B cell (primary cell): ENCODE data around the gene HIPK2. TPM values are rescaled to one million over a fixed set of nuclear protein-coding genes. Genes with fewer than 3 reads are reported as not detected.

Source experiments
- ATAC-seq: fragments of 200-7000 bp; cut with Tn5 transposase; one replicate; pipeline ENCODE4 v1.10.0; 2021; ENCODE audit warnings: low read depth, mild to moderate bottlenecking, moderate number of reproducible peaks, moderate library complexity
- CTCF ChIA-PET: fragments of 350-600 bp; sonication (Branson Sonifier 250); formaldehyde crosslinking; loops from one replicate; lab custom pipeline; 2021; ENCODE audit warnings: antibody characterized with exemption, inconsistent platforms; lab: Charles Lee
- POLR2A ChIA-PET: fragments of 350-600 bp; sonication (Branson Sonifier 250); formaldehyde crosslinking; loops from one replicate; lab custom pipeline; 2021; ENCODE audit warnings: antibody characterized with exemption; lab: Charles Lee
- DNase-seq: peaks from one replicate; pipeline ENCODE4 v3.0.0; 2013
- H2AFZ ChIP-seq: 2 replicates; pipeline ENCODE4 v1.6.1; 2012; ENCODE audit warnings: mild to moderate bottlenecking, low read depth, low read length; ENCODE audit not compliant: insufficient read depth, poor library complexity, severe bottlenecking
- H3K27ac ChIP-seq, 2 donors: 1 replicate in 1 of 2; 2 replicates in 1 of 2; pipeline ENCODE4 v1.5.1; 2012 to 2013; ENCODE audit warnings: low read length in 2 of 2, mild to moderate bottlenecking in 2 of 2, moderate library complexity in 1 of 2
- H3K27me3 ChIP-seq, 4 experiments: fragments of 200-600 bp in 1 of 4; sonication (generic) in 1 of 4; replicated peaks in 1 of 4; 1 replicate in 2 of 4; 2 replicates in 2 of 4; pipeline versions ENCODE4 v1.6.1 to v1.7.0; 2013 to 2016; ENCODE audit warnings: low read length in 3 of 4, mild to moderate bottlenecking in 2 of 4, mixed read lengths in 1 of 4, moderate library complexity in 1 of 4; ENCODE audit not compliant: insufficient read depth in 4 of 4, control insufficient read depth in 3 of 4; ENCODE audit errors: control extremely low read depth in 1 of 4
- H3K36me3 ChIP-seq, 2 experiments: replicated peaks in 1 of 2; 1 replicate in 1 of 2; 2 replicates in 1 of 2; pipeline versions ENCODE4 v1.6.1 to v1.7.1; 2013; ENCODE audit warnings: low read length in 1 of 2; ENCODE audit not compliant: insufficient read depth in 2 of 2, control insufficient read depth in 1 of 2; ENCODE audit errors: control extremely low read depth in 1 of 2, extremely low read depth in 1 of 2
- H3K4me1 ChIP-seq, 2 donors: fragments of 200-600 bp in 1 of 2; sonication (generic) in 1 of 2; 1 replicate in 1 of 2; 2 replicates in 1 of 2; pipeline versions ENCODE4 v1.5.1 to v1.6.1; 2013 to 2017; ENCODE audit warnings: low read length in 2 of 2; ENCODE audit not compliant: control insufficient read depth in 2 of 2, insufficient read depth in 2 of 2
- H3K4me2 ChIP-seq: replicated peaks from 2 replicates; pipeline ENCODE3; 2012; ENCODE audit warnings: mild to moderate bottlenecking, low read depth, low read length; ENCODE audit not compliant: poor library complexity, severe bottlenecking
- H3K4me3 ChIP-seq, 5 experiments: fragments of 200-600 bp in 1 of 5; sonication (generic) in 1 of 5; 1 replicate in 3 of 5; 2 replicates in 2 of 5; pipeline versions ENCODE4 v1.5.1 to v1.7.0; 2011 to 2016; ENCODE audit warnings: low read length in 4 of 5, mild to moderate bottlenecking in 4 of 5, low read depth in 2 of 5, control low read depth in 1 of 5, moderate library complexity in 1 of 5; ENCODE audit not compliant: insufficient read depth in 1 of 5; ENCODE audit errors: control extremely low read depth in 1 of 5, extremely low read depth in 1 of 5
- H3K79me2 ChIP-seq: fragments of 200-600 bp; sonication (generic); one replicate; pipeline ENCODE4 v1.6.0; 2016; ENCODE audit warnings: low read length; ENCODE audit not compliant: control insufficient read depth, insufficient read depth
- H3K9ac ChIP-seq: fragments of 200-600 bp; sonication (generic); 2 replicates; pipeline ENCODE4 v1.6.1; 2017; ENCODE audit warnings: mild to moderate bottlenecking, low read length, moderate library complexity
- H3K9me3 ChIP-seq, 3 donors: one replicate each; pipeline versions ENCODE4 v1.6.1 to v1.7.1; 2013; ENCODE audit warnings: low read length in 2 of 3; ENCODE audit not compliant: control insufficient read depth in 2 of 3, insufficient read depth in 1 of 3; ENCODE audit errors: control extremely low read depth in 1 of 3
- H4K20me1 ChIP-seq: 2 replicates; pipeline ENCODE4 v1.6.0; 2012; ENCODE audit warnings: mild to moderate bottlenecking, low read length; ENCODE audit not compliant: insufficient read depth, control insufficient read depth, poor library complexity, severe bottlenecking
- H3K27ac Mint-ChIP-seq: one replicate; pipeline ENCODE4 v1.8.0; 2021; ENCODE audit warnings: mixed read lengths
- H3K27me3 Mint-ChIP-seq: one replicate; pipeline ENCODE4 v1.8.0; 2021; ENCODE audit warnings: mixed read lengths
- H3K4me1 Mint-ChIP-seq: one replicate; pipeline ENCODE4 v1.8.0; 2021; ENCODE audit warnings: mixed read lengths
- H3K4me3 Mint-ChIP-seq: one replicate; pipeline ENCODE4 v1.8.0; 2021; ENCODE audit warnings: mixed read lengths
- H3K9me3 Mint-ChIP-seq: one replicate; pipeline ENCODE4 v1.8.0; 2022; ENCODE audit warnings: mixed read lengths; ENCODE audit not compliant: insufficient read depth
- CTCF ChIP-seq: fragments of 200-600 bp; IDR thresholded peaks from one replicate; pipeline ENCODE4 v1.8.0; 2022; ENCODE audit warnings: antibody characterized with exemption, mild to moderate bottlenecking
- EZH2 ChIP-seq: IDR thresholded peaks from 2 replicates; pipeline ENCODE4 v1.6.1; 2012; ENCODE audit warnings: borderline replicate concordance, low read depth, mild to moderate bottlenecking, moderate library complexity, low read length; ENCODE audit not compliant: insufficient read depth, poor library complexity, severe bottlenecking
- WGBS: methylation state at CpG from one replicate; pipeline ENCODE4 v1.1.5; 2013; ENCODE audit warnings: missing lambda C conversion rate; ENCODE audit not compliant: insufficient coverage; 5-methylcytosine and 5-hydroxymethylcytosine counted together
- intact Hi-C: fragments of 100-400 bp; cut with micrococcal nuclease; formaldehyde crosslinking; loops from one replicate; pipeline ENCODE4 v1.10.0; 2022
- polyA plus RNA-seq: library from polyadenylated mRNA; depleted of rRNA; stranded (reverse); fragments of >200 nt; gene quantifications from 2 replicates; pipeline ENCODE4 v1.2.3, GENCODE V29; 2012
- total RNA-seq, 2 donors: library from RNA; stranded (reverse); fragments of 120-200 nt in 1 of 2; gene quantifications; 1 replicate in 1 of 2; 2 replicates in 1 of 2; pipeline versions ENCODE4 v1.2.3 to v1.2.4, GENCODE V29; 2013 to 2022

Gene HIPK2
- total and polyA plus RNA-seq, 2 donors (not counting 1 experiment from before 2014, with no cell fraction given), result 6.8 to 58.2 TPM

DNA sequence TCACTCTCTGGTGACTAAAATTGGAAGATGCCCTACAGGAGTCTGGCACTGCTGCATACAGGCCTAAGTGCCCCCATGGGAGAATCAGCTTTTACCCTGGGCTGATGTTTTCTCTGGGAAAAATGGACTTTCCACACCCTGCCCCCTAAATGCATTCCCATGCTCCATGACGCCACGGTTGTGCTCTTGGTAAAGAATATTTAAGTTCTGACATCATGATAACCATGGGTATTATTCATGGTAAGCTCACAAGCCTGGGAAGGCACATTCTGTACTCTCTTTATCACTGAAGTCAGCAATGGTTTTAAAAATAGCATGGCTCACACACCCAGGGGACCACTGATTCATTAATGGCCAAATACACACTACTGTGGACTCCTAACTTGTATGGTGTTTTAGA lies 43.4 kb downstream of the HIPK2 start:
- H3K9me3 ChIP-seq, result no peaks in the 10 kb centered on the region
- no peaks in the 10 kb centered on the region for H3K27me3 Mint-ChIP-seq
- no peak overlapping the region for H3K27ac ChIP-seq
- ATAC-seq (no peak), DNase-seq (no peak)
- no peaks in the 10 kb centered on the region for H3K9me3 Mint-ChIP-seq
- peaks cover 79% of the 10 kb centered on the region for H3K79me2 ChIP-seq
- no peaks in the 10 kb centered on the region for H3K27me3 ChIP-seq
- H3K36me3 ChIP-seq, result no peaks in the 10 kb centered on the region
- H3K4me2 ChIP-seq, result no peak overlapping the region
- no peak overlapping the region for H3K4me3 ChIP-seq
- no peak overlapping the region for H2AFZ ChIP-seq
- no peaks in the 10 kb centered on the region for H4K20me1 ChIP-seq
- TF ChIP-seq CTCF (no peak), EZH2 (no peak)
- WGBS, result no CpG with 5 or more reads among the region's 2 CpGs
- ChIA-PET POLR2A (interaction anchor here (0.8 kb wide), 1 partner anchor 43 kb away, joined by 5 read pairs; the partner anchor contains the start of gene HIPK2), CTCF (no interaction called here)
- peaks cover 64% of the 10 kb centered on the region for H3K4me1 Mint-ChIP-seq
- no peak overlapping the region for H3K9ac ChIP-seq
- no peak overlapping the region for H3K27ac Mint-ChIP-seq
- H3K4me3 Mint-ChIP-seq, result no peak overlapping the region
- intact Hi-C loops, result loop anchor here (5.0 kb wide), 1 partner anchor 43 kb away; the partner anchor contains the start of gene HIPK2
- H3K4me1 ChIP-seq, result peaks cover 33 to 38% of the 10 kb centered on the region in 2 donors

DNA sequence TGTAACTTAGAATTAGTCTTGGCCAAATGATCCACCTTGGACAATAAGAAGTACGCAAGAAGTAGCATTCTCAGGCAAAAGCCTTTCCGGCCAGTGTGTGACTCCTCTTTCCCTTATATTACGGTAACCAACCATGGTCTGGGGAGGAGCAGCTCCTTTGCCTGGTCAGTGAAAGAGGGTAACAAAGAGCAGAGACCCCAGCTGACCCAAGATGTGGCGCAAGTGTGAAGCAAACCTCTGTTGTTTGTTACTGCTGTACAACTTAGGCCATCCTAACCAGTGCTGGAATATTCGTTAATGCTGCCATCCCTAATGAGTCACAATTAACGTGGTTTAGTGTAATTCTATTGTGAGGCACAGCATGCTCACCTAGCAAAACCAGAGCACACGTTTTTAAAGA lies 44.0 kb downstream of the HIPK2 start:
- Histone ChIP-seq H3K4me1 (peaks cover 33 to 38% of the 10 kb centered on the region in 2 donors), H3K9me3 (no peaks in the 10 kb centered on the region), H4K20me1 (no peaks in the 10 kb centered on the region), H3K27me3 (no peaks in the 10 kb centered on the region), H2AFZ (no peak overlapping the region), H3K4me2 (no peak overlapping the region), H3K27ac (no peak overlapping the region), H3K36me3 (no peaks in the 10 kb centered on the region), H3K79me2 (peaks cover 80% of the 10 kb centered on the region), H3K4me3 (no peak overlapping the region), H3K9ac (no peak overlapping the region)
- whole genome bisulfite sequencing, result 100% methylated on average over 3 of the region's 7 CpGs
- H3K4me3 Mint-ChIP-seq, result no peak overlapping the region
- no peak for DNase-seq
- no peaks in the 10 kb centered on the region for H3K9me3 Mint-ChIP-seq
- no peak for ATAC-seq
- intact Hi-C loops, result loop anchor here (5.0 kb wide), 1 partner anchor 44 kb away; the partner anchor contains the start of gene HIPK2
- ChIA-PET POLR2A (no interaction called here), CTCF (no interaction called here)
- no peak overlapping the region for H3K27ac Mint-ChIP-seq
- no peak for TF ChIP-seq EZH2
- TF ChIP-seq CTCF, result no peak
- peaks cover 64% of the 10 kb centered on the region for H3K4me1 Mint-ChIP-seq
- H3K27me3 Mint-ChIP-seq, result no peaks in the 10 kb centered on the region
